GM18870 (cell line): ENCODE results near the gene CC2D2B.
"Not testable (repeated sequence)": the region's sequence is repeated elsewhere in the genome, so short reads cannot be mapped to it uniquely, and the experiment has no call there.

Experiments used
- ATAC-seq: cut with Tn5 transposase; IDR thresholded peaks from one replicate; pipeline ENCODE4 v1.9.1; 2021; ENCODE audit warnings: moderate library complexity; ENCODE audit not compliant: unreplicated experiment

Gene CC2D2B

GRCh38 chr10:95907456-95908253, at the start of gene CC2D2B:
Gene CC2D2B (plus strand): TSS chr10:95907975. CDS start chr10:95911324, 3,349 bp downstream.
- peak; percentile 70 for ATAC-seq

GRCh38 chr10:95860166-95860940, 47.4 kb upstream of the CC2D2B start:
- ATAC-seq = no peak

GRCh38 chr10:95861386-95861785, 46.4 kb upstream of the CC2D2B start:
- ATAC-seq = no peak

- peak; percentile 77 for ATAC-seq
These were observed 42.6 kb upstream of the CC2D2B start for GRCh38 chr10:95864906-95865813.

GRCh38 chr10:95865814-95866466, 41.8 kb upstream of the CC2D2B start:
- no peak for ATAC-seq

GRCh38 chr10:95866467-95866842, 41.3 kb upstream of the CC2D2B start:
- ATAC-seq = no peak

GRCh38 chr10:95867866-95868265, 39.9 kb upstream of the CC2D2B start:
- no peak for ATAC-seq

GRCh38 chr10:95872158-95872711, 35.5 kb upstream of the CC2D2B start:
- ATAC-seq = no peak

GRCh38 chr10:95873139-95873538, 34.6 kb upstream of the CC2D2B start:
- ATAC-seq = no peak

- no peak for ATAC-seq
These were observed 34.1 kb upstream of the CC2D2B start for GRCh38 chr10:95873651-95874050.

GRCh38 chr10:95874783-95875182, 33.0 kb upstream of the CC2D2B start:
- not testable (repeated sequence) for ATAC-seq

GRCh38 chr10:95876756-95877155, 31.0 kb upstream of the CC2D2B start:
- no peak for ATAC-seq

GRCh38 chr10:95877881-95878280, 29.9 kb upstream of the CC2D2B start:
- peak; percentile 62 for ATAC-seq

- ATAC-seq = no peak
These were observed 27.1 kb upstream of the CC2D2B start for GRCh38 chr10:95880704-95881103.

- ATAC-seq = no peak
These were observed 26.5 kb upstream of the CC2D2B start for GRCh38 chr10:95881316-95881715.

GRCh38 chr10:95889830-95890229, 17.9 kb upstream of the CC2D2B start:
- ATAC-seq = no peak

GRCh38 chr10:95896071-95896850, 11.5 kb upstream of the CC2D2B start:
- no peak for ATAC-seq

GRCh38 chr10:95905897-95906580, 1.7 kb upstream of the CC2D2B start:
- ATAC-seq = not testable (repeated sequence)
